Endothelial cell of hepatic sinusoid (primary cell): Measurements from ENCODE around the gene PCDHGA12.
"Not testable (repeated sequence)": the region's sequence is repeated elsewhere in the genome, so short reads cannot be mapped to it uniquely, and the experiment has no call there.

Experiments used
- in situ Hi-C: cut with HindIII; loops from 2 replicates; pipeline ENCODE4 v1.10.0; 2017; ENCODE audit warnings: low sequenced_read_pairs

Gene PCDHGA12

DNA sequence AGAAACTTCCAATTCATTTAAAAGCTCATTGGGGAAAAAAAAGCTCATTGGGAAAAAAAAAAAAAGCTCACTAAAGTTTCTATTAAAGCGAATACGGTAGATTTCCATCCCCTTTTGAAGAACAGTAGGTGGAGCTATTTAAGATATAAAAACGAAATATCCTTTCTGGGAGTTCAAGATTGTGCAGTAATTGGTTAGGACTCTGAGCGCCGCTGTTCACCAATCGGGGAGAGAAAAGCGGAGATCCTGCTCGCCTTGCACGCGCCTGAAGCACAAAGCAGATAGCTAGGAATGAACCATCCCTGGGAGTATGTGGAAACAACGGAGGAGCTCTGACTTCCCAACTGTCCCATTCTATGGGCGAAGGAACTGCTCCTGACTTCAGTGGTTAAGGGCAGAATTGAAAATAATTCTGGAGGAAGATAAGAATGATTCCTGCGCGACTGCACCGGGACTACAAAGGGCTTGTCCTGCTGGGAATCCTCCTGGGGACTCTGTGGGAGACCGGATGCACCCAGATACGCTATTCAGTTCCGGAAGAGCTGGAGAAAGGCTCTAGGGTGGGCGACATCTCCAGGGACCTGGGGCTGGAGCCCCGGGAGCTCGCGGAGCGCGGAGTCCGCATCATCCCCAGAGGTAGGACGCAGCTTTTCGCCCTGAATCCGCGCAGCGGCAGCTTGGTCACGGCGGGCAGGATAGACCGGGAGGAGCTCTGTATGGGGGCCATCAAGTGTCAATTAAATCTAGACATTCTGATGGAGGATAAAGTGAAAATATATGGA, at the start of gene PCDHGA12:
Gene PCDHGA12, plus strand, starts transcription at position 176 of the 782 bp plus-strand sequence. Its CDS starts 253 bp downstream, at position 429.
- in situ Hi-C loops: no loop called here

DNA sequence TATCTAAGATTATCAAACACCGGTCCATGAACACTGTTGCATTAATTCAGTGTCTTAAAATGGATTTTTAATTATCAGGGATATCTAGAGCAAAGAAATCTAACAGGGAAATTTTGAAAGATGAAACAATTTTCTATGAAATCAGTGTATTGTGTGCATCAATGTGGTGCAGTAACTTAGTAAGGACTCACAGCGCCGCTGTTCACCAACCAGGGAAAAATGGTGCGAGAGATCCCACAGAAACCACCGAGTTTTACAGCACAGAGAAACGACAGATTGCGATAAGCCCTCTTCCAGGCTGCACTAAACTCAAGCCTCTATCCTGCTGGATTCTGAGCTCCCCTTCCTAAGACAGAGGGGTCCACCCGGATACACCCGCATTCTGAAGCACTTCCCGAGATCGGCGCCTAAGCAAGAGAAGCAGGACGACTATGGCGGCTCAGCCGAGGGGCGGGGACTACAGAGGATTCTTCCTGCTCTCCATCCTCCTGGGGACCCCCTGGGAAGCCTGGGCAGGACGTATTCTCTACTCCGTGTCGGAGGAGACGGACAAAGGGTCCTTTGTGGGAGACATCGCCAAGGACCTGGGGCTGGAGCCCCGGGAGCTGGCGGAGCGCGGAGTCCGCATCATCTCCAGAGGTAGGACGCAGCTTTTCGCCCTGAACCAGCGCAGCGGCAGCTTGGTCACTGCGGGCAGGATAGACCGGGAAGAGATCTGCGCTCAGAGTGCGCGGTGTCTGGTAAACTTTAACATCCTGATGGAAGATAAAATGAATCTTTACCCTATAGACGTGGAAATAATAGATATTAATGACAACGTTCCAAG, 47.6 kb upstream of the PCDHGA12 start, which contains the start of gene PCDHGA7:
Gene PCDHGA7, plus strand, starts transcription at position 274 of the 826 bp plus-strand sequence. Its CDS starts 158 bp downstream, at position 432.
- in situ Hi-C loops: no loop called here

DNA sequence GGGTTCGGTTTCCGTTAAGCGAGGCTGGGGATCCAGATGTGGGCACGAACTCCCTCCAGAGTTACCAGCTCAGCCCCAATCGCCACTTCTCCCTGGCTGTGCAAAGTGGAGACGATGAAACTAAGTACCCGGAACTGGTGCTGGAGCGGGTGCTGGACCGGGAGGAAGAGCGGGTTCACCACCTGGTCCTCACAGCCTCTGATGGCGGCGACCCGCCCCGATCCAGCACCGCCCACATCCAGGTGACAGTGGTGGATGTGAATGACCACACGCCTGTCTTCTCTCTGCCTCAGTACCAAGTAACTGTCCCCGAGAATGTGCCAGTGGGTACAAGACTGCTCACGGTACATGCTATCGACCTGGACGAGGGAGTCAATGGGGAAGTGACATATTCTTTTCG, 47.0 kb upstream of the PCDHGA12 start:
- in situ Hi-C loops: no loop called here

DNA sequence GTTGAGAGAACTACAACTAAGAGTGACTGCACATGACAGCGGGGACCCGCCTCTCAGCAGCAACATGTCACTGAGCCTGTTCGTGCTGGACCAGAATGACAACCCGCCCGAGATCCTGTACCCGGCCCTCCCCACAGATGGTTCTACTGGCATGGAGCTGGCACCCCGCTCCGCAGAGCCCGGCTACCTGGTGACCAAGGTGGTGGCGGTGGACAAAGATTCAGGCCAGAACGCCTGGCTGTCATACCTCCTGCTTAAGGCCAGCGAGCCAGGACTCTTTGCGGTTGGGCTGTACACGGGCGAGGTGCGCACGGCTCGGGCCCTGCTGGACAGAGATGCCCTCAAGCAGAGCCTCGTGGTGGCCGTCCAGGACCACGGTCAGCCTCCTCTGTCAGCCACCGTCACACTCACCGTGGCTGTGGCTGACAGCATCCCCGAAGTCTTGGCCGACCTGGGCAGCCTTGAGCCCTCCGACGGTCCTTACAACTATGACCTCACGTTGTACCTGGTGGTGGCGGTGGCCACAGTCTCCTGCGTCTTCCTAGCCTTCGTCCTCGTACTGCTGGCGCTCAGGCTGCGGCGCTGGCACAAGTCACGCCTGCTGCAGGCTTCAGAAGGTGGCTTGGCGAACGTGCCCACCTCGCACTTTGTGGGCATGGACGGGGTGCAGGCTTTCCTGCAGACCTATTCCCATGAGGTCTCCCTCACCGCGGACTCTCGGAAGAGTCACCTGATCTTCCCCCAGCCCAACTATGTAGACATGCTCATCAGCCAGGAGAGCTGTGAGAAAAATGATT, 45.6 kb upstream of the PCDHGA12 start:
- in situ Hi-C loops: no loop called here

DNA sequence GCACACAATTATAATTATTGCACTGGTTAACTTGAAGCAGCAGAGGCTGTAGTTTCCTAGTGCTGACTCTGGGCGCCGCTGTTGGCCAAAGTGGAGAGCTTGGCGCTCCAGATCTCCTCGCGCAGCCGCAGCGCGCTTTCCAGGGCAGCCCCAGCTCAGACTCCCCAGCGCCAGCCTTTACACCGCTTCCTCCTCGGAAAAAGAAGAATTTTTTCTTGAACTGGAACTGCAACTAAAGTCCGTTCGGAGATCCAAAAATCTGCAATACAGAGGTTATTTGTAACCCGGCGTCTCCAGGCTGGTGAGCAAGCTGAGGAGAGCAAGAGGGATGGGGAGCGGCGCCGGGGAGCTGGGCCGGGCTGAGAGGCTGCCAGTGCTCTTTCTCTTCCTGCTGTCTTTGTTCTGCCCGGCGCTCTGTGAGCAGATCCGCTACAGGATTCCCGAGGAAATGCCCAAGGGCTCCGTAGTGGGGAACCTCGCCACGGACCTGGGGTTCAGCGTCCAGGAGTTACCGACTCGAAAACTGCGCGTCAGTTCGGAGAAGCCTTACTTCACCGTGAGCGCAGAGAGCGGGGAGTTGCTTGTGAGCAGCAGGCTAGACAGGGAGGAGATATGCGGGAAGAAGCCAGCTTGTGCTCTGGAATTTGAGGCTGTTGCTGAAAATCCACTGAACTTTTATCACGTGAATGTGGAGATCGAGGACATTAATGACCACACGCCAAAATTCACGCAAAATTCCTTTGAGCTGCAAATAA, 42.6 kb upstream of the PCDHGA12 start, which contains the start of gene PCDHGB4:
Gene PCDHGB4, plus strand, starts transcription at position 142 of the 755 bp plus-strand sequence. Its CDS starts 187 bp downstream, at position 329.
- in situ Hi-C loops: not testable (repeated sequence)

DNA sequence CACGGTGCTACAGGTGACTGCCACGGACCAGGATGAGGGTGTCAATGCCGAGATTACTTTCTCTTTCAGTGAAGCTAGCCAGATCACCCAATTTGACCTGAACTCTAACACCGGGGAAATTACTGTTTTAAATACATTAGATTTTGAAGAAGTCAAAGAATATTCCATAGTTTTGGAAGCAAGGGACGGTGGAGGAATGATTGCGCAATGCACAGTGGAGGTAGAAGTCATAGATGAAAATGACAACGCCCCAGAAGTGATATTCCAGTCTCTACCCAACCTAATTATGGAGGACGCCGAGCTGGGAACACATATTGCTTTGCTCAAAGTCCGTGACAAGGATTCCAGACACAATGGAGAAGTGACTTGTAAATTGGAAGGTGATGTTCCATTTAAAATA, 41.6 kb upstream of the PCDHGA12 start:
- in situ Hi-C loops: no loop called here

DNA sequence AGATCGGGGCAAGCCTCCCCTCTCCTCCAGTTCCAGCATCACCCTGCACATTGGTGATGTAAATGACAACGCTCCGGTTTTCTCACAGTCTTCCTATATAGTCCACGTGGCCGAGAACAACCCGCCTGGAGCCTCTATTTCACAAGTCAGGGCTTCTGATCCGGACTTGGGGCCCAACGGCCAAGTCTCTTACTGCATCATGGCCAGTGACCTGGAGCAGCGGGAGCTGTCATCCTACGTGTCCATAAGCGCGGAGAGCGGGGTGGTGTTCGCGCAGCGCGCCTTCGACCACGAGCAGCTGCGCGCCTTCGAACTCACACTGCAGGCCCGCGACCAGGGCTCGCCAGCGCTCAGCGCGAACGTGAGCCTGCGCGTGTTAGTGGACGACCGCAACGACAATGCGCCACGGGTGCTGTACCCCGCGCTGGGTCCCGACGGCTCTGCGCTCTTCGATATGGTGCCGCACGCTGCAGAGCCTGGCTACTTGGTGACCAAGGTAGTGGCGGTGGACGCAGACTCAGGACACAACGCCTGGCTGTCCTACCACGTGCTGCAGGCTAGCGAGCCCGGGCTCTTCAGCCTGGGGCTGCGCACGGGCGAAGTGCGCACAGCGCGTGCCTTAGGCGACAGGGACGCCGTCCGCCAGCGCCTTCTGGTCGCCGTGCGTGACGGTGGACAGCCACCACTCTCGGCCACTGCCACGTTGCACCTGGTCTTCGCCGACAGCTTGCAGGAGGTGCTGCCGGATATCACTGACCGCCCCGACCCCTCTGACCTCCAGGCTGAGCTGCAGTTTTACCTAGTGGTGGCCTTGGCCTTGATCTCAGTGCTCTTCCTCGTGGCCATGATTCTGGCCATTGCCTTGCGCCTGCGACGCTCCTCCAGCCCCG, 40.9 kb upstream of the PCDHGA12 start:
- in situ Hi-C loops: loop anchor here (5.0 kb wide), 1 partner anchor 62 kb away; no protein-coding TSS in a partner anchor

DNA sequence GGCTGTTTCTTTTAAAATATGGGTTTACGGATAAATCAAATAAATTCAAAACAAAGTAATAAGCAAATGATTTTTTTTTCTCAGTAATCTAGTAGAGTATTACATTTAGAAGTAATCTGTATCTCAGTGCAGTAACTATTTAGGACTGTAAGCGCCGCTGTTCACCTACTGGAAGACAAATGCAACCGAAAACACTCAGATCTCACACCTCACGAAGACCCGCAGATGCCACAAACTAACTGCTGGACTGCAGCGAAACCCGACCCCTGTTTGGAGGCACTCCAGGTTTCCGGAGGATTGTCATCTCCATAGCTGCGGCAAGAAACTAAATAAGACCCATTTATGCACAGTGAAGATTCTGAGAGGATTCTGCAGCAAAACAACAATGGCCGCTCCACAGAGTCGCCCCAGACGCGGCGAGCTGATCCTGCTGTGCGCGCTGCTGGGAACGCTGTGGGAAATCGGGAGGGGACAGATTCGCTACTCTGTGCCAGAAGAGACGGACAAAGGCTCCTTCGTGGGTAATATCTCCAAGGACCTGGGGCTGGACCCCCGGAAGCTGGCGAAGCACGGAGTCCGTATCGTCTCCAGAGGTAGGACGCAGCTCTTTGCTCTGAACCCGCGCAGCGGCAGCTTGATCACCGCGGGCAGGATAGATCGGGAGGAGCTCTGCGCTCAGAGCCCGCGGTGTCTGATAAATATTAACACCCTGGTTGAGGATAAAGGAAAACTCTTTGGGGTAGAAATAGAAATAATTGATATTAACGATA, 37.7 kb upstream of the PCDHGA12 start, which contains the start of gene PCDHGA8:
Gene PCDHGA8, plus strand, starts transcription at position 205 of the 770 bp plus-strand sequence. Its CDS starts 181 bp downstream, at position 386.
- in situ Hi-C loops: loop anchor here (5.0 kb wide), 1 partner anchor 65 kb away; no protein-coding TSS in a partner anchor

DNA sequence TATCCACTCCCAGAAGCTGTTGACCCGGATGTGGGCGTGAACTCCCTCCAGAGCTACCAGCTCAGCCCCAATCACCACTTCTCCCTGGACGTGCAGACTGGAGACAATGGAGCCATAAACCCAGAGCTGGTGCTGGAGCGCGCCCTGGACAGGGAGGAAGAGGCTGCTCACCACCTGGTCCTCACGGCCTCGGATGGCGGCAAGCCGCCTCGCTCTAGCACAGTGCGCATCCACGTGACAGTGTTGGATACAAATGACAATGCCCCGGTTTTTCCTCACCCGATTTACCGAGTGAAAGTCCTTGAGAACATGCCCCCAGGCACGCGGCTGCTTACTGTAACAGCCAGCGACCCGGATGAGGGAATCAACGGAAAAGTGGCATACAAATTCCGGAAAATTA, 37.0 kb upstream of the PCDHGA12 start:
- in situ Hi-C loops: loop anchor here (5.0 kb wide), 1 partner anchor 66 kb away; no protein-coding TSS in a partner anchor

DNA sequence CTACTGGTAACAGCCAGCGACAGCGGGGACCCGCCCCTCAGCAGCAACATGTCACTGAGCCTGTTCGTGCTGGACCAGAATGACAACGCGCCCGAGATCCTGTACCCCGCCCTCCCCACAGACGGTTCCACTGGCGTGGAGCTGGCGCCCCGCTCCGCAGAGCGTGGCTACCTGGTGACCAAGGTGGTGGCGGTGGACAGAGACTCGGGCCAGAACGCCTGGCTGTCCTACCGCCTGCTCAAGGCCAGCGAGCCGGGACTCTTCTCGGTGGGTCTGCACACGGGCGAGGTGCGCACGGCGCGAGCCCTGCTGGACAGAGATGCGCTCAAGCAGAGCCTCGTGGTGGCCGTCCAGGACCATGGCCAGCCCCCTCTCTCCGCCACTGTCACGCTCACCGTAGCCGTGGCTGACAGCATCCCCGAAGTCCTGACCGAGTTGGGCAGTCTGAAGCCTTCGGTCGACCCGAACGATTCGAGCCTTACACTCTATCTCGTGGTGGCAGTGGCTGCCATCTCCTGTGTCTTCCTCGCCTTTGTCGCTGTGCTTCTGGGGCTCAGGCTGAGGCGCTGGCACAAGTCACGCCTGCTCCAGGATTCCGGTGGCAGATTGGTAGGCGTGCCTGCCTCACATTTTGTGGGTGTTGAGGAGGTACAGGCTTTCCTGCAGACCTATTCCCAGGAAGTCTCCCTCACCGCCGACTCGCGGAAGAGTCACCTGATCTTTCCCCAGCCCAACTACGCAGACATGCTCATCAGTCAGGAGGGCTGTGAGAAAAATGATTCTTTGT, 35.7 kb upstream of the PCDHGA12 start:
- in situ Hi-C loops: loop anchor here (5.0 kb wide), 1 partner anchor 67 kb away; no protein-coding TSS in a partner anchor

DNA sequence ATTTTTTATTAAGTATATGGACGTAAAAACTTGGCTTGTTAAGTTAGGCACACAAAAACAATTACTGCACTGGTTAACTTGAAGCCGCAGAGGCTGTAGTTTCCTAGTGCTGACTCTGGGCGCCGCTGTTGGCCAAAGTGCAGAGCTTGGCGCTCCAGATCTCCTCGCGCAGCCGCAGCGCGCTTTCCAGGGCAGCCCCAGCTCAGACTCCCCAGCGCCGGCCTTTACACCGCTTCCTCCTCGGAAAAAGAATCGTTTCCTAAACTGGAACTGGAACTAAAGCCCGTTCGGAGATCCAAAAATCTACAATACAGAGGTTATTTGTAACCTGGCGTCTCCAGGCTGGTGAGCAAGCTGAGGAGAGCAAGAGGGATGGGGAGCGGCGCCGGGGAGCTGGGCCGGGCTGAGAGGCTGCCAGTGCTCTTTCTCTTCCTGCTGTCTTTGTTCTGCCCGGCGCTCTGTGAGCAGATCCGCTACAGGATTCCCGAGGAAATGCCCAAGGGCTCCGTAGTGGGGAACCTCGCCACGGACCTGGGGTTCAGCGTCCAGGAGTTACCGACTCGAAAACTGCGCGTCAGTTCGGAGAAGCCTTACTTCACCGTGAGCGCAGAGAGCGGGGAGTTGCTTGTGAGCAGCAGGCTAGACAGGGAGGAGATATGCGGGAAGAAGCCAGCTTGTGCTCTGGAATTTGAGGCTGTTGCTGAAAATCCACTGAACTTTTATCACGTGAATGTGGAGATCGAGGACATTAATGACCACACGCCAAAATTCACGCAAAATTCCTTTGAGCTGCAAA, 32.4 kb upstream of the PCDHGA12 start, which contains the start of gene PCDHGB5:
Gene PCDHGB5, plus strand, starts transcription at position 192 of the 796 bp plus-strand sequence. Its CDS starts 181 bp downstream, at position 373.
- in situ Hi-C loops: not testable (repeated sequence)

DNA sequence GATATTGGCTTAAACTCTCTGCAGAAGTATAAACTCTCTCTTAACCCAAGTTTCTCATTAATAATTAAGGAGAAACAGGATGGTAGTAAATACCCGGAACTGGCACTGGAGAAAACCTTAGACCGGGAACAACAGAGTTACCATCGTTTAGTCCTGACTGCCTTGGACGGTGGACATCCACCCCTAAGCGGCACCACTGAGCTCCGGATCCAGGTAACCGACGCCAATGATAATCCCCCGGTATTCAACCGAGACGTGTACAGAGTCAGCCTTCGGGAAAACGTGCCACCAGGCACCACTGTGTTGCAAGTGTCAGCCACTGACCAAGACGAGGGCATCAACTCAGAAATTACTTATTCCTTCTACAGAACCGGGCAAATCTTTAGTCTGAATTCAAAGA, 31.7 kb upstream of the PCDHGA12 start:
- in situ Hi-C loops: no loop called here

DNA sequence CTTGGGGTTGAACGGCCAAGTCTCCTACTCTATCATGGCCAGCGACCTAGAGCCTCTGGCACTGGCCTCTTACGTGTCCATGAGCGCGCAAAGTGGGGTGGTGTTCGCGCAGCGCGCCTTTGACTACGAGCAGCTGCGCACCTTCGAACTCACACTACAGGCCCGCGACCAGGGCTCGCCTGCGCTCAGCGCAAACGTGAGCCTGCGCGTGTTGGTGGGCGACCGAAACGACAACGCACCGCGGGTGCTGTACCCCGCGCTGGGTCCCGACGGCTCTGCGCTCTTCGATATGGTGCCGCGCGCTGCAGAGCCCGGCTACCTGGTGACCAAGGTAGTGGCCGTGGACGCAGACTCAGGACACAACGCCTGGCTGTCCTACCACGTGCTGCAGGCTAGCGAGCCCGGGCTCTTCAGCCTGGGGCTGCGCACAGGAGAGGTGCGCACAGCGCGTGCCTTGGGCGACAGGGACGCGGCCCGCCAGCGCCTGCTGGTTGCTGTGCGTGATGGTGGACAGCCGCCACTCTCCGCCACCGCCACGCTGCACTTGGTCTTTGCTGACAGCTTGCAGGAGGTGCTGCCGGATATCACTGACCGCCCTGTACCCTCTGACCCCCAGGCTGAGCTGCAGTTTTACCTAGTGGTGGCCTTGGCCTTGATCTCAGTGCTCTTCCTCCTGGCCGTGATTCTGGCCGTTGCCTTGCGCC, 30.6 kb upstream of the PCDHGA12 start:
- in situ Hi-C loops: no loop called here

DNA sequence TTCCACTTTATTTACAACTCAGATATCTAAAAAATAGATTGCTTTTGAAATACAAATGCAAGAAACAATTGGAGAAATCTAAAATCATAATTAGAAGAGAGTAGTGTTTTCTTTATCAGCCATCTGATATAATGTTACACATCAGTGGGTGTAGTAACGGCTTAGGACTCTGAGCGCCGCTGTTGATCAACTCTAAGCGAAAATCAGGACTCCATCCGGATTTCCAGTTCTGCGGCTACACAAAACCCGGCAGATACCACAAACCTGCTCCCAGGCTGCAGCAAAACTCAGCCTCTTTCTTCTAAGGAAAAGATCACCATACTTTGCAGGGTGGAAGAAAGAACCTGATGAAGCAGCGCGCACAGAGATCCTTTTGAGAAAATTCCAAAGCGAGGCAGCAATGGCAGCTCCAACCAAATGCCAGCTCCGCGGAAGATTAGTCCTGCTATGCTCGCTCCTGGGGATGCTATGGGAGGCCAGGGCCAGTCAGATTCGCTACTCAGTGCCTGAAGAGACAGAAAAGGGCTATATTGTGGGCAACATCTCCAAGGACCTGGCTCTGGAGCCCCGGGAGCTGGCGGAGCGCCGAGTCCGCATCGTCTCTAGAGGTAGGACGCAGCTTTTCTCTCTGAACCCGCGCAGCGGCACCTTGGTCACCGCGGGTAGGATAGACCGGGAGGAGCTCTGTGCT, 27.6 kb upstream of the PCDHGA12 start, which contains the start of gene PCDHGA9:
Gene PCDHGA9, plus strand, starts transcription at position 226 of the 691 bp plus-strand sequence. Its CDS starts 175 bp downstream, at position 401.
- in situ Hi-C loops: no loop called here

DNA sequence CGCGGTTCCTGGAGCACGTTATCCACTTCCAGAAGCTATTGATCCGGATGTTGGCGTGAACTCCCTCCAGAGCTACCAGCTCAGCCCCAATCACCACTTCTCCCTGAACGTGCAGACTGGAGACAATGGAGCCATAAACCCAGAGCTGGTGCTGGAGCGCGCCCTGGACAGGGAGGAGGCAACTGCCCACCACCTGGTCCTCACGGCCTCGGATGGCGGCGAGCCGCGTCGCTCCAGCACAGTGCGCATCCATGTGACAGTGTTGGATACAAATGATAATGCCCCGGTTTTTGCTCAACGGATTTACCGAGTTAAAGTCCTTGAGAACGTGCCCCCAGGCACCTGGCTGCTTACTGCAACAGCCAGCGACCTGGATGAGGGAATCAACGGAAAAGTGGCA, 26.9 kb upstream of the PCDHGA12 start:
- in situ Hi-C loops: no loop called here
